ENCODE measurements around the gene NDUFA6.
"Not testable (repeated sequence)": the region's sequence is repeated elsewhere in the genome, so short reads cannot be mapped to it uniquely, and the experiment has no call there.

- not testable (repeated sequence) for TF ChIP-seq CTCF, POLR2A (IDR thresholded peaks at IDR 0.05)
Observed at GRCh38 chr22:42140153-42140552, 49.6 kb upstream of the NDUFA6 start.

Measured in testis (tissue), 2 donors.